Superior temporal gyrus (tissue), 1 donor: ENCODE measurements around the gene KRT6C.
"Not testable (repeated sequence)": the region's sequence is repeated elsewhere in the genome, so short reads cannot be mapped to it uniquely, and the experiment has no call there.

Experiments
- DNase-seq: peaks from one replicate; pipeline ENCODE4 v3.0.0-alpha.2; 2016; ENCODE audit errors: extremely low spot score

KRT6C gene

GRCh38 chr12:52473768-52474167, at the start of gene KRT6C:
TSS of gene KRT6C (minus strand) at chr12:52473805. CDS start at chr12:52473737, 68 bp downstream.
- no peak for DNase-seq

- DNase-seq = no peak
Measured at GRCh38 chr12:52522346-52523011, 48.9 kb upstream of the KRT6C start.

- no peak for DNase-seq
Measured at GRCh38 chr12:52521568-52522266, 48.1 kb upstream of the KRT6C start.

GRCh38 chr12:52521175-52521567, 47.6 kb upstream of the KRT6C start:
- no peak for DNase-seq

- DNase-seq = no peak
Measured at GRCh38 chr12:52519826-52520662, 46.4 kb upstream of the KRT6C start, which contains the start of gene KRT5. TSS of gene KRT5 (minus strand) at chr12:52520394. CDS start at chr12:52520296, 98 bp downstream.

- DNase-seq = no peak
Measured at GRCh38 chr12:52519387-52519703, 45.7 kb upstream of the KRT6C start.

GRCh38 chr12:52518574-52519386, 45.2 kb upstream of the KRT6C start:
- no peak for DNase-seq

GRCh38 chr12:52517888-52518287, 44.3 kb upstream of the KRT6C start:
- no peak for DNase-seq

GRCh38 chr12:52517005-52517835, 43.6 kb upstream of the KRT6C start:
- DNase-seq = no peak

GRCh38 chr12:52515927-52516831, 42.6 kb upstream of the KRT6C start:
- DNase-seq = no peak

GRCh38 chr12:52515319-52515646, 41.7 kb upstream of the KRT6C start:
- no peak for DNase-seq

GRCh38 chr12:52514471-52515318, 41.1 kb upstream of the KRT6C start:
- DNase-seq = no peak

- DNase-seq = no peak
Measured at GRCh38 chr12:52513736-52514135, 40.1 kb upstream of the KRT6C start.

- DNase-seq = no peak
Measured at GRCh38 chr12:52508211-52508610, 34.6 kb upstream of the KRT6C start.

GRCh38 chr12:52506858-52507715, 33.5 kb upstream of the KRT6C start:
- peak; percentile 71 for DNase-seq

- no peak for DNase-seq
Measured at GRCh38 chr12:52502877-52503276, 29.3 kb upstream of the KRT6C start.

GRCh38 chr12:52501490-52501889, 27.9 kb upstream of the KRT6C start:
- DNase-seq = no peak

- not testable (repeated sequence) for DNase-seq
Measured at GRCh38 chr12:52500574-52500973, 27.0 kb upstream of the KRT6C start.
